AG04450 (cell line): ENCODE measurements around the gene MS4A4E. TPM values are rescaled to one million over a fixed set of nuclear protein-coding genes. Genes with fewer than 3 reads are reported as not detected.

ENCODE experiments used
- CTCF ChIA-PET: fragments of 300-600, 350-600 bp; formaldehyde crosslinking; extraction: SDS; loops from one replicate; lab custom pipeline; 2022; ENCODE audit warnings: antibody characterized with exemption, inconsistent platforms; lab: Charles Lee
- POLR2A ChIA-PET: fragments of 350-600 bp; formaldehyde crosslinking; extraction: SDS; loops from one replicate; lab custom pipeline; 2021; ENCODE audit warnings: antibody characterized with exemption, inconsistent platforms; lab: Yijun Ruan, JAX
- DNase-seq: peaks from one replicate; pipeline ENCODE4 v3.0.0-alpha.2; 2011; ENCODE audit warnings: low read depth, low spot score
- H3K27ac ChIP-seq: one replicate; pipeline ENCODE4 v1.5.1; 2012; ENCODE audit warnings: low read depth, low read length, control low read depth
- H3K27me3 ChIP-seq: one replicate; pipeline ENCODE4 v1.6.0; 2012; ENCODE audit warnings: low read length; ENCODE audit not compliant: control insufficient read depth, insufficient read depth
- H3K4me3 ChIP-seq: 2 replicates; pipeline ENCODE4 v1.5.1; 2011; ENCODE audit warnings: mild to moderate bottlenecking, low read depth, low read length, control low read depth
- H3K9me3 ChIP-seq: 2 replicates; pipeline ENCODE4 v1.5.1; 2012; ENCODE audit warnings: low read length; ENCODE audit not compliant: control insufficient read depth, insufficient read depth
- polyA plus RNA-seq: library from polyadenylated mRNA; depleted of rRNA; stranded (reverse); fragments of >200 nt; gene quantifications from 2 replicates; pipeline ENCODE4 v1.2.3, GENCODE V29; 2011
- TF ChIP-seq, protein P1 (sequence below): IDR thresholded peaks from 2 replicates; pipeline ENCODE4 v1.5.1; 2011; ENCODE audit warnings: low read depth, low read length, control low read depth, inconsistent platforms

Gene MS4A4E
- polyA plus RNA-seq, 1 experiment, result not detected

GRCh38 chr11:60263402-60263801 is 20.5 kb upstream of the MS4A4E start:
- ChIA-PET POLR2A (no interaction called here), CTCF (interaction anchor here (1.7 kb wide), 1 partner anchor 12 kb away, joined by 4 read pairs; no protein-coding TSS in a partner anchor)
- no peaks in the 10 kb centered on the region for H3K9me3 ChIP-seq

DNA sequence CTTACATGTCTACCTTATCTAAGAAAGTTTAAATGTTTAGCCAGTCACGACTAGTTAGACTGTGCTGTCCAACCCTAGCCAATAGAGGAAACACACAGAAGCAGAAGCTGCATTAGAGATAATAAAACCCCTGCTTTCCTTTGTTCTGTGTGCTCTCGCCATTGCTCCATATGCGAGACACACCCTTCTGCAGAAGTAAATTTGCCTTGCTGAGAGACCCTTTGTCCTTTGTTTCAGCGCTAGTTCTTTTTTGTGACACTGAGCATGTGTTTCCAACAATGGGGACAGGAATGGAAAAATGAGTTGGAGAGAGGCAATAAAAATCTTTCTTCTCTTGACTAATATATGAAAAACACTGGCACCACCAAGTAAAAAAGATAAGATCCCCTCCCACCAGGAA is 18.1 kb upstream of the MS4A4E start:
- ChIA-PET CTCF (interaction anchor here (1.2 kb wide), 1 partner anchor 10 kb away, joined by 4 read pairs; no protein-coding TSS in a partner anchor), POLR2A (no interaction called here)
- DNase-seq, result no peak
- H3K4me3 ChIP-seq, result no peak overlapping the region
- no peaks in the 10 kb centered on the region for H3K9me3 ChIP-seq
- no peaks in the 10 kb centered on the region for H3K27me3 ChIP-seq
- no peak overlapping the region for H3K27ac ChIP-seq
- TF ChIP-seq, protein P1, sequence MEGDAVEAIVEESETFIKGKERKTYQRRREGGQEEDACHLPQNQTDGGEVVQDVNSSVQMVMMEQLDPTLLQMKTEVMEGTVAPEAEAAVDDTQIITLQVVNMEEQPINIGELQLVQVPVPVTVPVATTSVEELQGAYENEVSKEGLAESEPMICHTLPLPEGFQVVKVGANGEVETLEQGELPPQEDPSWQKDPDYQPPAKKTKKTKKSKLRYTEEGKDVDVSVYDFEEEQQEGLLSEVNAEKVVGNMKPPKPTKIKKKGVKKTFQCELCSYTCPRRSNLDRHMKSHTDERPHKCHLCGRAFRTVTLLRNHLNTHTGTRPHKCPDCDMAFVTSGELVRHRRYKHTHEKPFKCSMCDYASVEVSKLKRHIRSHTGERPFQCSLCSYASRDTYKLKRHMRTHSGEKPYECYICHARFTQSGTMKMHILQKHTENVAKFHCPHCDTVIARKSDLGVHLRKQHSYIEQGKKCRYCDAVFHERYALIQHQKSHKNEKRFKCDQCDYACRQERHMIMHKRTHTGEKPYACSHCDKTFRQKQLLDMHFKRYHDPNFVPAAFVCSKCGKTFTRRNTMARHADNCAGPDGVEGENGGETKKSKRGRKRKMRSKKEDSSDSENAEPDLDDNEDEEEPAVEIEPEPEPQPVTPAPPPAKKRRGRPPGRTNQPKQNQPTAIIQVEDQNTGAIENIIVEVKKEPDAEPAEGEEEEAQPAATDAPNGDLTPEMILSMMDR, result no peak

More at GRCh38 chr11:60263402-60263801, 20.5 kb upstream of the MS4A4E start:
- H3K27ac ChIP-seq, result no peak overlapping the region
- no peak overlapping the region for H3K4me3 ChIP-seq
- TF ChIP-seq, protein P1, result no peak
- DNase-seq, result no peak
- no peaks in the 10 kb centered on the region for H3K27me3 ChIP-seq

GRCh38 chr11:60257956-60258722 is 15.2 kb upstream of the MS4A4E start:
- CTCF ChIA-PET, result no interaction called here
- TF ChIP-seq, protein P1, result no peak
- no peaks in the 10 kb centered on the region for H3K27me3 ChIP-seq
- H3K27ac ChIP-seq, result no peak overlapping the region
- no peak overlapping the region for H3K4me3 ChIP-seq
- POLR2A ChIA-PET, result no interaction called here
- DNase-seq, result no peak
- H3K9me3 ChIP-seq, result peaks cover 10% of the 10 kb centered on the region

DNA sequence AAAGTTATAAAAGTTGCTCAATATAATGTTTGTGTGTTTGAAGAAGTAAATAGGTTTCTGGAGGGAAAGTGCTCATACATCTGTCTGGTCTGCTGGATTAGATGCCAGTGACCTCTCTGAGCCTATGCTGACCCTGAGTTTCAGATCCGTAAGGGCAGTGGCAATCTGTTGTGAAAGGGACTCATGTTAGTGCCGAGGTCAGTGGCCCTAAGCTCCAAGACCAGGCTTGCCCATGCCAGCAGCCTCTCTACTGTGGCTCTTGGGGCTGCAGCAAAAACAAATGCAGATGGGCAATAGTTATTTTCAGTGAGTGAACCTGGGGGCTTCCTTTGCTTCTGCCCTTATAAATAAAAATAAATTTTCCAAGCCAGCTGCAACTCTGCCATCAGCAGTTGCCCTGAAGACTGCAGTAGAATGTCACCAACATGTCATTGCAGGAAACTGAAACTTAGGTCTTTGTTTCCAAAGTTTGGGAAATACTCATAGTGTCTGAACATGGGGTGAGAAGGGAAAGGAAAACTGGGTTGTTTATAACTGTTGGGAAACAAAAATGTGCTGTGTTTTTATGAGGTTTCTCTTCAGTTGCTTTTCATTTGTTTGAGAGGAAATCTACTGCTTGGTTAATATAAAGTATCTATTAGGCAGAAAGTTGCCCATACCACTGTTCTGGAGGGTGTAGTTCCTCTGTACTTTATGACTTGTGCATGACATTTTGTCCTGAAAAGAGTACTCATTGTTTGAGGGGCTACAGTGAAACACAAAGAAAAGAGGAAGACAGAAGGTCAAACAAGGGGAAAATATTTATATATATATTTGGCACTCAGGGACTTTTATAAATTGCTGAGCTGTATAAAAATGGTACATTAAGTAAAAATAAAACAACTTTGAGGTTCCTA is 9.5 kb upstream of the MS4A4E start:
- H3K4me3 ChIP-seq, result no peak overlapping the region
- no peaks in the 10 kb centered on the region for H3K27me3 ChIP-seq
- H3K9me3 ChIP-seq, result peaks cover 13% of the 10 kb centered on the region
- POLR2A ChIA-PET, result no interaction called here
- TF ChIP-seq, protein P1, result no peak
- H3K27ac ChIP-seq, result no peak overlapping the region
- no peak for DNase-seq
- CTCF ChIA-PET, result interaction anchor here (1.4 to 2.3 kb wide), 4 partner anchors 11 to 437 kb away, joined by 4 to 13 read pairs (median 7); no protein-coding TSS in a partner anchor
